HG03558 (cell line): ENCODE results near the gene TEX264.
A peak's percentile ranks its signal among the peaks of the same experiment; 100 is the strongest.
"Not testable (repeated sequence)": the region's sequence is repeated elsewhere in the genome, so short reads cannot be mapped to it uniquely, and the experiment has no call there.

Experiments used
- ATAC-seq: cut with Tn5 transposase; IDR thresholded peaks from one replicate; pipeline ENCODE4 v1.9.1; 2021; ENCODE audit warnings: moderate number of reproducible peaks; ENCODE audit not compliant: unreplicated experiment; ENCODE audit errors: extremely low read depth

Gene TEX264

DNA sequence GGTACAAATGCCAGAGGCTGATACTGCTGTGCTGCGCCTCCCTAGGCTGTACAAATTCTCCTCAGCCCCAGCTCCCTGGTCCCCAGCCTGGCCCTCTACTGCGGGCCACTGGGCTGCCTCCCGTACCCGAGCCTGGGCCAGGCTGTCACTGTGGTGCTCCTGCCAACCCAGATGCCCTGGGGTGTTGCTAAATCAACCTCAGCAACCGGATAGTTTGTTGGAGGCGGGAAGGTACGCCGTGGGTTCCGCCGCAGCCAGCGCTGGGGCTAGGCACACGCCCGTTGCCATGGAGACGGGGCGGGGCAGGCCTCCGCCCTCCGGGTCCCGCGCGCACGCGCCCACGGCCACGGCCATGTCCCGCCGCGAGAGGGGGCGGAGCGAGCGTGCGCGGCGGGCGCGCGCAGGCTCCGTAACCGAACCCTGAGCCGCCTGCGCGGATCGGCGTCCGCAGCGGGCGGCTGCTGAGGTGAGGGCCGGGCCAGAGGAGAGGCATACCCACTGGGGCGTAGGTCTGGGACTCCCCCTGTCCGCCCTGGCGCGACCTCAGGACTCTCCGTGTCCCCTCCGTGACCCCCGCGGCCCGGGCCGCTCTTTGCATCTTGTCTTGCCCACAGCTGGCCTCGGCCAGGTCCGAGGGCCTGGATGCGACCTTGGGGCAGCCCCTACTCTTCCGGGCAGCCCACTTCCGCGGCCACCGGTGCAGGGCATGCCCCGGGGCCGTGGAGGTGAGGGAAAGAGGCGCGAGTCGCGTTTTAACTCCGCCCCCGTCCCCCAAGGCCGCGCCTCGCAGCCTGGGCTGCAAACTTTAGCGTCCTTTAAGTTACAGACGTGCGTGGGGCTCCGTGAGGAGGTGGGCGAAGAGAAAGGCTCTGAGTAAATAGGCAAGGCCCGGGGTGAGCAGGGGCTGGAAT, at the start of gene TEX264:
Gene TEX264 (plus strand): TSS at position 430 of the 911 bp plus-strand sequence. CDS start 3,053 bp downstream, outside the sequence.
- peak; percentile 50 for ATAC-seq

GRCh38 chr3:51622413-51622812, 48.6 kb upstream of the TEX264 start:
- no peak for ATAC-seq

GRCh38 chr3:51622868-51623267, 48.2 kb upstream of the TEX264 start:
- no peak for ATAC-seq

DNA sequence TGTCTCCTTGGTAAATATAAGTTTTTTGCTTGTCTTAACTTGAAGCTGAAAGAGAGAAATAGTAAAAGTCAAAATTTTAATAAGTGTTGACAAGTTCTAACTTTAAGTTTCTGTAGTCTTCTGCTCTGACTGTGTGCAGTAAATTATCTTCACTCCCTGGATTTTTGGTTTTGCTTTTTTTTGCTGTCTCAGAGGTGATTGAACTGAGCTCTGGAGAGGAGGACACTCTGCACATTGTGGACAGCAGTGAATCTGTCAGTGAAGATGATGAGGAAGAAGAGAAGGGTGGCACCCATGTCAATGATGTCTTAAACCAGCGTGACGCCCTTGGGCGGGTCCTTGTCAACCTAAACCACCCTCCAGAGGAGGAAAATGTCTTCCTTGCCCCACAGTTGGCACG, 40.5 kb upstream of the TEX264 start:
- ATAC-seq: no peak

- ATAC-seq: no peak
These were observed 33.7 kb upstream of the TEX264 start for GRCh38 chr3:51637144-51637940.

- no peak for ATAC-seq
These were observed 33.0 kb upstream of the TEX264 start for GRCh38 chr3:51637941-51638471.

DNA sequence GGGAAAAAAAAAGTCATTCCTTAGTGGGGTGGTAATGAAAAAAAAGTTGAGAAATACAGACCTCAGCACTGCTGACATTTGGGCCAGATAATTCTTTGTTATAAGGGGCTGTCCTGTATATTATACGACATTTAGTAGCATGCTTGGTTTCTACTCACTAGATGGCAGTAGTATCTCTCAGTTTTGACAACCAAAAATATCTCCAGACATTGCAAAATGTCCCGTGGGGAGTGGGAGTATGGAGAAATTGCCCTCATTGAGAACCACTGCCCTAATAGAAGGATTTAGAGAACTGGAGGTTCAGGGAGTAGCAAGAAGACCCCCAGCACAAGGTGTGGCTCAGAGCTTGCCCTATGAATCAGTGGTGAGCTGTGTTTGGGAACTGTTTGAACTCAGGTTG, 28.6 kb upstream of the TEX264 start:
- ATAC-seq: no peak

DNA sequence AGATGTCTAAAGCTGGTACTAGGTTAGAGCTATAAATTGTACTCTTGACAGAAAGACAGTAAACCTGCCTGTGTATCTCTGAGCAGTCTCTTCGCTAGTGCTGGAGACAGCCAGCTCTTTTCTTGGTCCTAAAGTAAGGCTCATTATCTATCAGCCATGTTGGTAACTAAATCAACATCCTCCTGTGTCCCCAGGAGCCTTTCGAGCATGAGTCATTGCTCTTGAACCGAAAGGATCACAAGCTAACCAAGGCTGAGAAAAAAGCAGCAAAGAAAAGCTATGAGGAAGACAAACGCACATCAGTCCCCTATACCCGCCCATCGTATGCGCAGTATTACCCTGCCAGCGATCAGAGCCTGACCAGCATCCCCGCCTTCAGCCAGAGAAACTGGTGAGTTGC, 25.0 kb upstream of the TEX264 start:
- ATAC-seq: no peak

- not testable (repeated sequence) for ATAC-seq
These were observed 18.9 kb upstream of the TEX264 start for GRCh38 chr3:51652103-51652502.

DNA sequence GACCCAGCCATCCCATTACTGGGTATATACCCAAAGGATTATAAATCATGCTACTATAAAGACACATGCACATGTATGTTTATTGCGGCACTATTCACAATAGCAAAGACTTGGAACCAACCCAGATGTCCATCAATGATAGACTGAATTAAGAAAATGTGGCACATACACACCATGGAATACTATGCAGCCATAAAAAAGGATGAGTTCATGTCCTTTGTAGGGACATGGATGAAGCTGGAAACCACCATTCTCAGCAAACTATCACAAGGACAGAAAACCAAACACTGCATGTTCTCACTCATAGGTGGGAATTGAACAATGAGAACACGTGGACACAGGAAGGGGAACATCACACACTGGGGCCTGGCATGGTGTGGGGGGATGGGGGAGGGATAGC, 17.6 kb upstream of the TEX264 start:
- not testable (repeated sequence) for ATAC-seq

GRCh38 chr3:51657234-51657633, 13.8 kb upstream of the TEX264 start:
- no peak for ATAC-seq

DNA sequence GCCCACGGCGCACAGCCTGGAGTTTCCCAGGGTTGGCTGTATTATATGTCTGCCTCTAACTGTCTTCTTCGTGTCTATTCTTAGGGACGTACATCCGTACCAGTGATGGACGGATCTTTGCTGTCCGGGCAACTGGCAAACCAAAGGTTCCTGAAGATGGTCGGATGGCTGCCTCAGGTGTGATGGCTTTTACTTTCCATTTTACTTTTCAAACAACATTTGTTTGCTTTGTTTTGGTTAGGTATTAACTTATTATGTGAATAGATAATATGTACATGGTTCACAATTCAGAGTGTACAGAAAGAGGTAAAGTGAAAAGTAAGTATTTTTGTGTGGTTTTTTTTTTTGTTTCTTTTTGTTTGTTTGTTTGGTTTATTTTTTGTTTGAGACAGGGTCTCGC, 11.1 kb upstream of the TEX264 start:
- ATAC-seq: no peak

- no peak for ATAC-seq
These were observed 8.6 kb upstream of the TEX264 start for GRCh38 chr3:51662456-51662855.

DNA sequence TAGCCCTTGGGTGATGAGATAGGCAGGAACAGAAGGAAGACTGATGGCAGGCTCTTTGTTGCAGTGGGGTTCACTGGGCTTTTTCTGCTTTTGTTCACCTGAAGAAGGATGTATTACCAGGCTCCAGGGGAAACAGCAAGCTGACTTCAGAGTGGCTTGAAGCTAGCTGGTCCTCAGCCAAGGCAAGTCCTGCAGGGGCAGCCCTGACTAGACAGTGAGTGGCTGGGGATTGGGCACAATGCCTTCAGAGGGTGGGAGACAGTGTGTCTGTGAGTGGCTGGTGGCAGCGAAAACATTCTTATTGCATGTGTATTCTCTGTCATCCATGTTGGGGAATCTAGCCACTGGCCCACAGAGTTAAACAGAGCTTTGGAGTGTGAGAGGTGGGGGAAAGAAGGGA, 2.3 kb upstream of the TEX264 start:
- ATAC-seq: no peak

DNA sequence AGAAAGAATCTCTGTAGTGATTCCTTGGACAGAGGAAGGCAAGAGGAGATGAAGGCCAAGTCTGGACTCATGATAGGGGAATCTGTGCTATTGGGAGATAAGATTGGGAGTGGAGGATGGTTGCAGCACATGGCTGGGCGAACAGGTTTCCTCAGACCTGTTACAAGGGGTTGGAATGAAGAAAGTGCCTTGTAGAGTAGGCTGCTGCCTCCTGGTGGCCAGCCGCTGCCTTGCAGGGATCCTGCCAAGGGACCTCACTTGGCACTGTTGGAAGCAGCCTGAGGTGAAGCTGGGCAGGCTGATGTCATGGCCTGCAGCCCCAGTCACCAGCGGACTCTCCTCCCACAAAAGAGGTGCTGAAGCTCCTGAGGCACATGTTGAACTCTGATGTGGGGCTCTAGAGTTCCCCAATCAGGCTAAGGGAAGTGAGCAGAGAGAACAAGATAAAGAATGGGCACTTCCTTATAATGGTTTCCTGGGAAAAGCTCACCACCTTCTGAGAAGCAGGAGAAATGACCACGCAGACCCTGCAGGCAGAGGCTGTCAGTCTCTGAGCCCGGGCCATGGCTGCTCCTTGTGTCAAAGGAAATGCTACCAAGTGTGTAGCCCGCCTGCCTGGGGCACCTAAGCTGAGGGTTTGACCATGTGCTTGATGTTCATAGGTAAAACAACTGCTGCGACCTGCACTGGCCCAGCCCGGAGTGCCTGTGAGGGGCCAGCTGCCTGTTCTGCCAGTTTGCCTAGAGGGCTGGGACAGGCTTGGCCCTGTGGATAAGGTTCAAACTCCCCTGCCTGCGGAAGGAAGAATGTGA, 1.6 kb upstream of the TEX264 start:
- no peak for ATAC-seq

GRCh38 chr3:51670053-51670822, 814 bp upstream of the TEX264 start:
- no peak for ATAC-seq

DNA sequence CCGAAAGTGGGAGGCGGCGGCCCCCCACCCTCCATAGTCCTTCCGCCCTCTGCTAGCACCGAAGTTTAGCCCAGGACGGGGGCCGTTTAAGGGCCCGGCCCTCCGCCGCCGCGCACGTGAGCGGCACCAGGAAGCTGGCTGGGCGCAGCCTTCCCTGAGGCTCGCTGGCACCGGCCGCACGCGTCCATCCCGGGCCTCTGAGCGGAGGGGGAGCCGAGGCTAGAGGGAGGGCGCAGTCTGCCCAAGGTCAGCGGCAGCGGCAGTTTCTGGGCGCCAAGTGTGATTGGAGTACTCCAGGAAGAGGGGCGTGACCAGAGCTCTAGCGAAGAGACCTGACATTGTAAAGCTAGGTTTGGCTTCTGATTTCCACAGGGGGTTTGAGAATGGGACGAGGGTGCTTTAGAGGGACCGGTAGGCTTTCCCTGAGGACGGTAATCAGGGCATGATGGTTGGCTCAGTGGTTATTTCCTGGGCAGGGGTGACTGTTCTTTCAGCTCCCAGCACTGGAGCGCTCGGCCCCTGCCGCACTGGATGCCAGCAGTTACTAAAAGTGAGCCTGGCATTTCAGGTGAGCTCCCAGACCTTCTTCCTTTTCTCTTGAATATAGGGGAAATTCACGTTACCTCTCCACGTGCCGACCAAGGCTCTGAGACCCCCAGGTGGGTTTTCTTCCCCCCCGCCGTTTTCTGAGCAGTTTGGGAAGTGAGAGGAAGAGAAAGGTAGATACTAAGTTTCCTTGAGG, 853 bp downstream of the TEX264 start:
- ATAC-seq: peak; percentile 7

GRCh38 chr3:51673181-51673801, 2.2 kb downstream of the TEX264 start:
- ATAC-seq: no peak
